Mucosa of rectum (tissue), 2 donors: ENCODE results near the gene NT5M.
"Not testable (repeated sequence)": the region's sequence is repeated elsewhere in the genome, so short reads cannot be mapped to it uniquely, and the experiment has no call there.

Experiments used
- H3K27ac ChIP-seq, 2 donors: one replicate each; pipeline ENCODE4 v1.7.0; 2013; ENCODE audit warnings: inconsistent platforms in 2 of 2, low read depth in 2 of 2, low read length in 2 of 2
- H3K27me3 ChIP-seq, 2 donors: one replicate each; pipeline ENCODE4 v1.7.0; 2013; ENCODE audit warnings: low read length in 2 of 2; ENCODE audit not compliant: control insufficient read depth in 2 of 2, insufficient read depth in 2 of 2
- H3K36me3 ChIP-seq, 2 donors: one replicate each; pipeline ENCODE4 v1.7.0; 2013; ENCODE audit warnings: low read length in 2 of 2; ENCODE audit not compliant: control insufficient read depth in 2 of 2, insufficient read depth in 2 of 2
- H3K4me1 ChIP-seq, 2 donors: one replicate each; pipeline ENCODE4 v1.7.0; 2013; ENCODE audit warnings: low read length in 2 of 2, mild to moderate bottlenecking in 1 of 2; ENCODE audit not compliant: control insufficient read depth in 2 of 2, insufficient read depth in 2 of 2
- H3K4me3 ChIP-seq, 2 donors: one replicate each; pipeline ENCODE4 v1.7.0; 2013; ENCODE audit warnings: low read length in 2 of 2
- H3K9ac ChIP-seq, 2 donors: one replicate each; pipeline ENCODE4 v1.7.0; 2013; ENCODE audit warnings: low read length in 2 of 2, low read depth in 1 of 2, mild to moderate bottlenecking in 1 of 2
- H3K9me3 ChIP-seq, 2 donors: one replicate each; pipeline ENCODE4 v1.7.0; 2013; ENCODE audit warnings: low read length in 2 of 2; ENCODE audit not compliant: control insufficient read depth in 2 of 2
- donor health status: healthy.
- donor health status: Normal muscosa, but diverticular disease.

Gene NT5M

GRCh38 chr17:17376362-17376761 lies 73.2 kb downstream of the NT5M start:
- H3K9me3 ChIP-seq = no peaks in the 10 kb centered on the region
- H3K27ac ChIP-seq = no peak overlapping the region
- no peak overlapping the region for H3K4me3 ChIP-seq
- no peaks in the 10 kb centered on the region for H3K4me1 ChIP-seq
- H3K9ac ChIP-seq = no peak overlapping the region
- H3K27me3 ChIP-seq = peaks cover 7 to 14% of the 10 kb centered on the region in 2 donors
- no peaks in the 10 kb centered on the region for H3K36me3 ChIP-seq

GRCh38 chr17:17377071-17377967 lies 74.1 kb downstream of the NT5M start:
- Histone ChIP-seq H3K9ac (no peak overlapping the region), H3K4me1 (no peaks in the 10 kb centered on the region), H3K27me3 (peaks cover 8 to 14% of the 10 kb centered on the region in 2 donors), H3K9me3 (no peaks in the 10 kb centered on the region), H3K27ac (no peak overlapping the region), H3K36me3 (no peaks in the 10 kb centered on the region), H3K4me3 (no peak overlapping the region)

GRCh38 chr17:17379197-17379991 lies 76.2 kb downstream of the NT5M start:
- H3K4me3 ChIP-seq = no peak overlapping the region
- no peaks in the 10 kb centered on the region for H3K4me1 ChIP-seq
- H3K9me3 ChIP-seq = no peaks in the 10 kb centered on the region
- H3K9ac ChIP-seq = no peak overlapping the region
- H3K27me3 ChIP-seq = peaks cover 9 to 14% of the 10 kb centered on the region in 2 donors
- H3K27ac ChIP-seq = no peak overlapping the region
- H3K36me3 ChIP-seq = no peaks in the 10 kb centered on the region

GRCh38 chr17:17380145-17380925 lies 77.2 kb downstream of the NT5M start:
- H3K9me3 ChIP-seq = no peaks in the 10 kb centered on the region
- no peak overlapping the region for H3K4me3 ChIP-seq
- H3K36me3 ChIP-seq = no peaks in the 10 kb centered on the region
- H3K27ac ChIP-seq = no peak overlapping the region
- H3K27me3 ChIP-seq = peaks cover 9 to 14% of the 10 kb centered on the region in 2 donors
- H3K9ac ChIP-seq = no peak overlapping the region
- no peaks in the 10 kb centered on the region for H3K4me1 ChIP-seq

- H3K36me3 ChIP-seq = no peaks in the 10 kb centered on the region
- no peak overlapping the region for H3K9ac ChIP-seq
- no peak overlapping the region for H3K27ac ChIP-seq
- H3K4me1 ChIP-seq = no peaks in the 10 kb centered on the region
- H3K9me3 ChIP-seq = no peaks in the 10 kb centered on the region
- no peak overlapping the region for H3K4me3 ChIP-seq
- H3K27me3 ChIP-seq = peaks cover 9 to 14% of the 10 kb centered on the region in 2 donors
These were observed 78.4 kb downstream of the NT5M start for GRCh38 chr17:17381446-17382064.

GRCh38 chr17:17382065-17382459 lies 78.9 kb downstream of the NT5M start:
- H3K27ac ChIP-seq = no peak overlapping the region
- H3K36me3 ChIP-seq = no peaks in the 10 kb centered on the region
- H3K27me3 ChIP-seq = peaks cover 9 to 14% of the 10 kb centered on the region in 2 donors
- H3K4me1 ChIP-seq = peaks cover 0 to 3% of the 10 kb centered on the region in 2 donors
- H3K9ac ChIP-seq = no peak overlapping the region
- no peak overlapping the region for H3K4me3 ChIP-seq
- no peaks in the 10 kb centered on the region for H3K9me3 ChIP-seq

GRCh38 chr17:17382971-17383370 lies 79.8 kb downstream of the NT5M start:
- Histone ChIP-seq H3K9ac (no peak overlapping the region), H3K36me3 (no peaks in the 10 kb centered on the region), H3K4me3 (no peak overlapping the region), H3K4me1 (peaks cover 5 to 11% of the 10 kb centered on the region in 2 donors), H3K9me3 (no peaks in the 10 kb centered on the region), H3K27ac (no peak overlapping the region), H3K27me3 (peaks cover 9 to 14% of the 10 kb centered on the region in 2 donors)

GRCh38 chr17:17383431-17384290 lies 80.5 kb downstream of the NT5M start:
- H3K36me3 ChIP-seq, H3K27ac ChIP-seq, H3K4me3 ChIP-seq, H3K9me3 ChIP-seq, H3K9ac ChIP-seq: not testable (repeated sequence)
- Histone ChIP-seq H3K4me1 (peaks cover 8 to 12% of the 10 kb centered on the region in 2 donors), H3K27me3 (peaks cover 9 to 14% of the 10 kb centered on the region in 2 donors)

- H3K36me3 ChIP-seq = no peaks in the 10 kb centered on the region
- peaks cover 8 to 12% of the 10 kb centered on the region in 2 donors for H3K4me1 ChIP-seq
- peaks cover 9 to 14% of the 10 kb centered on the region in 2 donors for H3K27me3 ChIP-seq
- H3K27ac ChIP-seq = no peak overlapping the region
- no peak overlapping the region for H3K4me3 ChIP-seq
- no peak overlapping the region for H3K9ac ChIP-seq
- H3K9me3 ChIP-seq = no peaks in the 10 kb centered on the region
These were observed 81.1 kb downstream of the NT5M start for GRCh38 chr17:17384291-17384615.
